WTC11 (cell line): ENCODE data around the gene NRXN3.

Source experiments
- MAX ChIP-seq: sonication (generic); formaldehyde crosslinking; IDR thresholded peaks from 2 replicates; pipeline ENCODE4 v1.8.0; 2022; ENCODE audit warnings: mild to moderate bottlenecking, missing genetic modification reagents
- ZNF263 ChIP-seq: sonication (generic); formaldehyde crosslinking; IDR thresholded peaks from 2 replicates; pipeline ENCODE4 v1.8.1; 2022; ENCODE audit warnings: low read depth, mild to moderate bottlenecking, moderate library complexity, missing genetic modification reagents
- TF ChIP-seq, protein P1 (sequence below): sonication (generic); formaldehyde crosslinking; conservative IDR thresholded peaks from 2 replicates; pipeline ENCODE4 v1.8.1; 2022; ENCODE audit warnings: mild to moderate bottlenecking, missing genetic modification reagents

DNA sequence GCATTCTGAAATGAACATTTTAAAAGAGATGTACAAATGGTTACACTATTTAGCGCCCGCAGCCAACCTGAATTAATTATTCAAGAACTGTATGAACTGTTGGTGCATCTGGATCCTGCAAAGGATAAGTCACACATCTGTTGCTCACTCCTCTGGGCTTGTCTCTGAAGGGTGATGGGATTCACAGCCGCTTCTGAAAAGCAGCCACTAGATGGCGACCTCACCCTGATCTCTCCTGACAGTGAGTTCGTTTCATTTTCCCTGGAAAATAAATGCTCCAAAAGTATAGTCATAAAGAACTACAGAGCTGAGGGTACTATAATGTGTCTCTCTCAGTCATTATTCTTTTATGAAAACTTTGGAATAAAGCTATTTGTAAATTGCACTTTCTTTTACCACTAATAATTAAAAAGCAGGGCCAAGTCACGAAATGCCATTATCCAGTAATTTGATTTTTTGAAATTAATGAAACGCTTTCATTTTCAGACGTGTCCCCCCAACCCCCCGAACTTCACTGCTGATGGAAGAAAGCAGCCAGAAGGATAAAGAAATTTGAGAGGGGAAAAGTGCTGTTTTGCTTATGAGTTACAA is 789.6 kb downstream of the NRXN3 start:
- TF ChIP-seq ZNF263 (CRISPR knock-in tag) (no peak), MAX (CRISPR knock-in tag) (no peak)
- TF ChIP-seq, protein P1, sequence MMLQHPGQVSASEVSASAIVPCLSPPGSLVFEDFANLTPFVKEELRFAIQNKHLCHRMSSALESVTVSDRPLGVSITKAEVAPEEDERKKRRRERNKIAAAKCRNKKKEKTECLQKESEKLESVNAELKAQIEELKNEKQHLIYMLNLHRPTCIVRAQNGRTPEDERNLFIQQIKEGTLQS (CRISPR knock-in tag): no peak
